NB4 (cell line): ENCODE results near the gene PATJ.

Experiments
- DNase-seq: peaks from one replicate; pipeline ENCODE4 v3.0.0; 2010; ENCODE audit warnings: low read depth
- H3K4me3 ChIP-seq: one replicate; pipeline ENCODE4 v1.5.1; 2011; ENCODE audit warnings: mild to moderate bottlenecking, low read depth, low read length, moderate library complexity
- CTCF ChIP-seq: IDR thresholded peaks from one replicate; pipeline ENCODE4 v1.5.1; 2012; ENCODE audit warnings: low read depth, low read length
- MYC ChIP-seq: IDR thresholded peaks from 2 replicates; pipeline ENCODE4 v1.6.1; 2011; ENCODE audit warnings: low read depth, low read length
- POLR2A ChIP-seq: IDR thresholded peaks from 2 replicates; pipeline ENCODE4 v1.6.1; 2011; ENCODE audit warnings: mild to moderate bottlenecking; ENCODE audit not compliant: insufficient read length; ENCODE audit errors: extremely low read depth
- TF ChIP-seq, protein P1 (sequence below): IDR thresholded peaks from 2 replicates; pipeline ENCODE4 v1.6.1; 2011; ENCODE audit warnings: low read depth, low read length

PATJ gene

DNA sequence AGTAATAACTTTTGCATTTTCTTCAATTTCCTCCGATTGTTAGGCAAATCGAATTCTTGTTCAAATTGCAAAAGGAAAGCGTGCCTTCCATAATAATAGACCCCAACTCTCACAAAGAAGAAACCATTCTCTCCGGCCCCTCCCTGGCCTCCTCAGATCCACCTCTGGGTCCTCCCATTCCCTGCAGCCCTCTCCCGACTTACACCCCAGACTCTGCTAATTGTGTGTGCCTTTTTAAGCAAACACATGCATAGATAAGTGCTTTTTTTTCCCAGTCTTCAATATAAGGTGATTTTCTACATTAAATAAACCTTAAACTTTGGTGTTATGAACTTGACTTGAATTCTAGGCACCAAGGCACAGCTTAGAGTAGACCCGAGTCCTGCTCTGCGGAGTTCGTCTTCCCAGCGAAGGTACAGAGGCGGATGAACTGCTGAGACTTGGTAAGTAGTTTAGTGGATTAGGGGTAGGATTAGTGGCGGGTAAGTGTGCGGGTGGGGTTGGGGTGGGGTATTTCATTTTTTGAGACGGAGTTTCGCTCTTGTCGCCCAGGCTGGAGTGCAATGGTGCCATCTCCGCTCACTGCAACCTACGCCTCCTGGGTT, 453.9 kb downstream of the PATJ start:
- no peak overlapping the region for H3K4me3 ChIP-seq
- no peak for TF ChIP-seq CTCF
- no peak for DNase-seq

DNA sequence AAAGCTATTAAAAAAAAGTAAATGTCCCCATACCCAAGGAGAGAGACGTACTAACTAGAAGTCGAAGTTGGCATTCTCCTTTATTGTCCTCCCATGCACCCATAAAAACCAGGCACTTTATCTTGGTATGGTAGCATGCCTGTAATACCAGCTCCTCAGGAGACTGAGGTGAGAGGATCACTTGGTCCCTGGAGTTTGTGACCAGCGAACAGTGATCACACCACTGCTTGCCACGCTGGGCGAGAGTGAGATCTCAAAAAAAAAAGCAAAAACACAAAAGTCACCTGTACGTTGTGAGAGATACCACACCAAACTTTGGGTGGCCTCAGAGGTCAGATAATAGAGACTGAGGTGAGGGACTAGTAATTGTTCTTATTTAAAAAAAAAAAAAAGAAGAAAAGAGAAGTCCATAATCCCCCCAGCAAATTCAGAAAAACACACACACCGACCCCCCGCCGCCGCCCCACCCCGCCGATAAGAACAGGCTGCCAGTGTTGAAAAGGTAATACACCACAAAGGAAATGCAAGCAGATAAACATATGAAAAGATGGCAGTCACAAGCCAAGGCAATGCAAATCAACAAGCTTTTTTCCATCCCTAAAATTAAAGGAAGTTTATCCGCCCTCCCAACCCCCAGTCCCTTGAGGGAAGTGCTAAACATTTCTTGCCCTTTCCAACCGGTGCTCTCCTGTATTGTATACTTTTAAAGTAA, 455.9 kb downstream of the PATJ start:
- no peak for DNase-seq
- H3K4me3 ChIP-seq = no peak overlapping the region
- no peak for TF ChIP-seq MYC
- no peak for TF ChIP-seq CTCF
- TF ChIP-seq, protein P1, sequence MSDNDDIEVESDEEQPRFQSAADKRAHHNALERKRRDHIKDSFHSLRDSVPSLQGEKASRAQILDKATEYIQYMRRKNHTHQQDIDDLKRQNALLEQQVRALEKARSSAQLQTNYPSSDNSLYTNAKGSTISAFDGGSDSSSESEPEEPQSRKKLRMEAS = no peak
- no peak for TF ChIP-seq POLR2A

DNA sequence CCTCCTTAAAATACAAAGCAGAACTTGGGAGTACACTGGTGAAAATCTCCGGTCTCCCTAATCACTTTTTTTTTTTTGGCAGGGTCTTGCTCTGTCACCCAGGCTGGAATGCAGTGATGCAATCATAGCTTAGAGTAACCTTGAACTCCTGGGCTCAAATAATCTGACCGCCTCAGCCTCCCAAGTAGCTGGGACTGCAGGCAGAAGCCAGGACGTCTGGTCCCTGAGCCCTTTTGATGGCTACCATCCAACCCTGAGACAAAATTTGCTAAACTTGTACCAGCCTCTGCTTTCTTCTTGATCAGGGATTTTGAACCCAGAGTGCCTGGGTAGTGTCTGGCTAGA, 456.5 kb downstream of the PATJ start:
- no peak overlapping the region for H3K4me3 ChIP-seq
- no peak for DNase-seq
- TF ChIP-seq MYC = no peak
- TF ChIP-seq POLR2A = no peak
- TF ChIP-seq CTCF = no peak
- TF ChIP-seq, protein P1 = no peak

DNA sequence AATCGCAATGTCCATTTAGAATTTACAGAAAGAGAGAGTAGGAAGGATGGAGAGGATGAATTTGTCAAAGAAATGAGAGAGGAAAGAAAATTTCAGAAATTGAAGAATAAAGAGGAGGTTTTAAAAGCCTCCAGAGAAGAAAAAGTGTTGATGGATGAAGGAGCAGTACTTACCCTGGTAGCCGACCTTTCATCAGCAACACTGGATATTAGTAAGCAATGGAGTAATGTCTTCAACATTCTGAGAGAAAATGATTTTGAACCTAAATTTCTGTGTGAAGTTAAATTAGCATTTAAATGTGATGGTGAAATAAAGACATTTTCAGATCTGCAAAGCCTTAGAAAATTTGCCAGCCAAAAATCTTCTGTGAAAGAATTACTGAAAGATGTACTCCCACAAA, 464.9 kb downstream of the PATJ start:
- no peak overlapping the region for H3K4me3 ChIP-seq
- no peak for TF ChIP-seq CTCF
- TF ChIP-seq MYC = no peak
- no peak for TF ChIP-seq POLR2A
- TF ChIP-seq, protein P1 = no peak
- no peak for DNase-seq

DNA sequence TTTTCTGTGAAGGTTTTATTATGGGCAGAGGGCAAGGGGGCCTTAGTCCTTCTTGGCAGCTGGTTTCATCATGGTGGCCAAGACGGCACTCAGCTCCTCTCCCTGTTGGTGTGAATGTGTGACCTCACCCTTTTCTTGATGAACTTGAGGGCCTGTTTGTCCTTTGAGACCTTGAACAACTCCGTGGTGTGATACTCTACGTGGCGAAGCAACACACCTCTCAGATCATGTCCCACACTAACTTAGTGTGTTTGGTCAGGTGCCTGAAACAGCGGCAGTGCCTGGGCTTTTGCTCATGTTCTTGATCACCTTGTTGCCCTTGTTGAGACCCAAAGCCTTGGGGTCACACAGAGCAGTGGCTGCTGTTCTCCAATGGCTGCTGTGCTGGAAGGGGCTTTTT, 465.8 kb downstream of the PATJ start:
- H3K4me3 ChIP-seq = no peak overlapping the region
- DNase-seq = no peak
- TF ChIP-seq MYC (no peak), POLR2A (no peak), CTCF (no peak)
- TF ChIP-seq, protein P1 = no peak
